ENCODE data around the gene CCDC88B. TPM values are rescaled to one million over a fixed set of nuclear protein-coding genes. Genes with fewer than 3 reads are reported as not detected.

Gene CCDC88B
- total RNA-seq, 1 experiment from 2014 or later: 9.6 TPM

DNA sequence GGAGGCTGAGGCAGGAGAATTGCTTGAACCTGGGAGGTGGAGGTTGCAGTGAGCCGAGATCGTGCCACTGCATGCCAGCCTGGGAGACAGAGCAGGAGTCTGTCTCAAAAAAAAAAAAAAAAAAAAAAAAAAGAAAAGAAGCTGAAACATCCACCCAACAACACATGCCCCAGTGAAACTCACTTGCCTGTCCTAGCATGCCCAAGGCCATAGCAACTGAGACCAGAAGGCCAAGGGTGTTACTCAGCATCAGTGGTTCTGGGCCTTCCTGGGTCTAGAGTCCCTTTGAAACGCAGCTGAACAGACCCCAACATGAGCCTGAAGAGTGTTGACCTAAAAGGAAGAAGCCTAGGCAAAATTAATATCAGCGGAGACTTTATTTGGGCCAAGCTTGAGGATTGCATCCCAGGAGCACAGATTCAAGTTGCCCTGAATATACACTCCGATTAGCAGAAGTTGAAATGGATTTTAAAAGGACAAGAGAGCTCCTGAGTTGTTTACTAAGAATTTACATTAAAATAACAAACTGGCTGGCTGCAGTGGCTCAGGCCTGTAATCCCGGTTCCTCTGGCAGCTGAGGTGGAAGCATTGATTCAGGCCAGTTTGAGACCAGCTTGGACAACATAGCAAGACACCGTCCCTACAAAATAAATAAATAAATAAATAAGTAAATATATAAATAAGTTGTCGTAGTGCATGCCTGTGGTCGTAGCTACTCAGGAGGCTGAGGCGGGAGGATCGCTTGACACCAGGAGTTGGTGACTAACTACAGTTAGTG, 15.1 kb upstream of the CCDC88B start:
- peaks cover 23% of the 10 kb centered on the region for H3K4me1 ChIP-seq (replicated peaks; ENCODE audit: insufficient read depth)
- intact Hi-C loops (cut with micrococcal nuclease; ENCODE audit: unreplicated experiment): no loop called here
- no peak overlapping the region for H3K4me3 ChIP-seq
- no peaks in the 10 kb centered on the region for H3K9me2 ChIP-seq (ENCODE audit: insufficient read depth)
- TF ChIP-seq EZH2 (IDR thresholded peaks at IDR 0.05; ENCODE audit: low read depth): no peak
- TF ChIP-seq, protein P1, sequence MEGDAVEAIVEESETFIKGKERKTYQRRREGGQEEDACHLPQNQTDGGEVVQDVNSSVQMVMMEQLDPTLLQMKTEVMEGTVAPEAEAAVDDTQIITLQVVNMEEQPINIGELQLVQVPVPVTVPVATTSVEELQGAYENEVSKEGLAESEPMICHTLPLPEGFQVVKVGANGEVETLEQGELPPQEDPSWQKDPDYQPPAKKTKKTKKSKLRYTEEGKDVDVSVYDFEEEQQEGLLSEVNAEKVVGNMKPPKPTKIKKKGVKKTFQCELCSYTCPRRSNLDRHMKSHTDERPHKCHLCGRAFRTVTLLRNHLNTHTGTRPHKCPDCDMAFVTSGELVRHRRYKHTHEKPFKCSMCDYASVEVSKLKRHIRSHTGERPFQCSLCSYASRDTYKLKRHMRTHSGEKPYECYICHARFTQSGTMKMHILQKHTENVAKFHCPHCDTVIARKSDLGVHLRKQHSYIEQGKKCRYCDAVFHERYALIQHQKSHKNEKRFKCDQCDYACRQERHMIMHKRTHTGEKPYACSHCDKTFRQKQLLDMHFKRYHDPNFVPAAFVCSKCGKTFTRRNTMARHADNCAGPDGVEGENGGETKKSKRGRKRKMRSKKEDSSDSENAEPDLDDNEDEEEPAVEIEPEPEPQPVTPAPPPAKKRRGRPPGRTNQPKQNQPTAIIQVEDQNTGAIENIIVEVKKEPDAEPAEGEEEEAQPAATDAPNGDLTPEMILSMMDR (conservative IDR thresholded peaks at IDR 0.05): no peak
- CTCF ChIA-PET: interaction anchor here (0.6 to 1.4 kb wide), 4 partner anchors 29 to 124 kb away, joined by 3 to 7 read pairs (median 6); no protein-coding TSS in a partner anchor
- no peaks in the 10 kb centered on the region for H3K9me3 ChIP-seq (ENCODE audit: insufficient read depth, low read depth)
- H3F3A ChIP-seq (ENCODE audit: insufficient read depth, low read depth): peaks cover 38% of the 10 kb centered on the region; the same call in 1 of the 2 replicates
- no peaks in the 10 kb centered on the region for H3K27me3 ChIP-seq (ENCODE audit: insufficient read depth, low read depth)
- BruUV-seq (replicated peaks): no TSS peak
- POLR2A ChIA-PET (ENCODE audit: unreplicated experiment): no interaction called here
- peaks cover 7% of the 10 kb centered on the region; the same call in 1 of the 2 replicates for H3K36me3 ChIP-seq (ENCODE audit: low read depth)
- H4K20me1 ChIP-seq (ENCODE audit: insufficient read depth): no peaks in the 10 kb centered on the region
- no peak overlapping the region for H2AFZ ChIP-seq
- no peak overlapping the region for H3K4me2 ChIP-seq
- peaks cover 7% of the 10 kb centered on the region; the same call in 1 of the 2 replicates for H3K79me2 ChIP-seq (ENCODE audit: low read depth)
- H3K27ac ChIP-seq: 0 out of 2 replicates have a peak overlapping the region, but pooled peaks have one; percentile 25
- DNase-seq: peak; percentile 25 to 40

DNA sequence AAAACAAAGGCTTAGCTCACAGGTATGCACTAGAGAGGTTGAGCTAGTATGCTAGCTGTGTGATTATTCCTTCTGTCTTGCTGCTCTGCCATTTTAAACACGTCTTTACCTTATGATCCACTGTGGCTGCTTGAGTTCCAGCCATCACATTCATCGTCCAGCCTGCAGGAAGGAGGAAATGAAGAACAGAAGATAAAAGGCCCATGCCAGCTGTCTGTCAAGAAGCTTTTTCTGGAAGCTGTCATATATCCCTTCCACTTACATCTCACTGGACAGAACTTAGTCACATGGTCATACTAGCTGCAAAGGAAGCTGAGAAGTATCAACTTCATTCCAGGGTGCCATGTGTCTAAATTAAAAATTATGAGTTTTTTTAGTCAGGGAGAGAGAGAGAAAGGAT, 12.6 kb upstream of the CCDC88B start:
- H2AFZ ChIP-seq: no peak overlapping the region
- no peaks in the 10 kb centered on the region for H4K20me1 ChIP-seq (ENCODE audit: insufficient read depth)
- H3K27me3 ChIP-seq (ENCODE audit: insufficient read depth, low read depth): no peaks in the 10 kb centered on the region
- no peaks in the 10 kb centered on the region for H3K79me2 ChIP-seq (ENCODE audit: low read depth)
- no peaks in the 10 kb centered on the region for H3K9me2 ChIP-seq (ENCODE audit: insufficient read depth)
- ChIA-PET POLR2A (ENCODE audit: unreplicated experiment) (interaction anchor here (0.7 kb wide), 1 partner anchor 20 kb away, joined by 12 read pairs; no protein-coding TSS in a partner anchor), CTCF (no interaction called here)
- peaks cover 34% of the 10 kb centered on the region; the same call in 1 of the 2 replicates for H3F3A ChIP-seq (ENCODE audit: insufficient read depth, low read depth)
- H3K4me3 ChIP-seq: no peak overlapping the region
- no peak overlapping the region for H3K4me2 ChIP-seq
- BruUV-seq (replicated peaks): no TSS peak
- no peak overlapping the region for H3K27ac ChIP-seq
- H3K9me3 ChIP-seq (ENCODE audit: insufficient read depth, low read depth): no peaks in the 10 kb centered on the region
- intact Hi-C loops (cut with micrococcal nuclease; ENCODE audit: unreplicated experiment): no loop called here
- no peaks in the 10 kb centered on the region for H3K36me3 ChIP-seq (ENCODE audit: low read depth)
- peak in 1 of 2 experiments; percentile 31 for DNase-seq
- TF ChIP-seq, protein P1 (conservative IDR thresholded peaks at IDR 0.05): no peak
- no peak for TF ChIP-seq EZH2 (IDR thresholded peaks at IDR 0.05; ENCODE audit: low read depth)
- H3K4me1 ChIP-seq (replicated peaks; ENCODE audit: insufficient read depth): peaks cover 17% of the 10 kb centered on the region

GRCh38 chr11:64327993-64328392, 12.0 kb upstream of the CCDC88B start:
- intact Hi-C loops (cut with micrococcal nuclease; ENCODE audit: unreplicated experiment): no loop called here
- H2AFZ ChIP-seq: no peak overlapping the region
- H3K36me3 ChIP-seq (ENCODE audit: low read depth): no peaks in the 10 kb centered on the region
- H3K27ac ChIP-seq: no peak overlapping the region
- H3K9me2 ChIP-seq (ENCODE audit: insufficient read depth): no peaks in the 10 kb centered on the region
- H3K27me3 ChIP-seq (ENCODE audit: insufficient read depth, low read depth): no peaks in the 10 kb centered on the region
- no TSS peak for BruUV-seq (replicated peaks)
- ChIA-PET POLR2A (ENCODE audit: unreplicated experiment) (no interaction called here), CTCF (no interaction called here)
- no peak overlapping the region for H3K4me2 ChIP-seq
- H3K4me1 ChIP-seq (replicated peaks; ENCODE audit: insufficient read depth): peaks cover 23% of the 10 kb centered on the region
- no peak for DNase-seq
- no peaks in the 10 kb centered on the region for H3K9me3 ChIP-seq (ENCODE audit: insufficient read depth, low read depth)
- no peaks in the 10 kb centered on the region for H4K20me1 ChIP-seq (ENCODE audit: insufficient read depth)
- no peaks in the 10 kb centered on the region for H3K79me2 ChIP-seq (ENCODE audit: low read depth)
- TF ChIP-seq, protein P1 (conservative IDR thresholded peaks at IDR 0.05): no peak
- no peak for TF ChIP-seq EZH2 (IDR thresholded peaks at IDR 0.05; ENCODE audit: low read depth)
- H3F3A ChIP-seq (ENCODE audit: insufficient read depth, low read depth): peaks cover 40% of the 10 kb centered on the region; the same call in 1 of the 2 replicates
- no peak overlapping the region for H3K4me3 ChIP-seq
